MM.1S (cell line): ENCODE results near the gene SPACA5.

Experiments used
- DNase-seq: peaks from one replicate; pipeline ENCODE4 v3.0.0-alpha.2; 2015
- H2AFZ ChIP-seq: fragments of 300-600 bp; sonication (generic); 2 replicates; pipeline ENCODE4 v1.6.0; 2016; ENCODE audit warnings: antibody characterized with exemption, low read length
- H3F3A ChIP-seq: fragments of 300-600 bp; sonication (generic); 2 replicates; pipeline ENCODE4 v1.6.1; 2016; ENCODE audit warnings: mild to moderate bottlenecking, antibody characterized with exemption, low read length, moderate library complexity, mixed read lengths; ENCODE audit not compliant: insufficient read depth
- H3K27ac ChIP-seq: fragments of 300-600 bp; sonication (generic); 2 replicates; pipeline ENCODE4 v1.5.1; 2016; ENCODE audit warnings: mild to moderate bottlenecking, low read length
- H3K27me3 ChIP-seq: fragments of 300-600 bp; sonication (generic); replicated peaks from 2 replicates; pipeline ENCODE4 v1.6.0; 2016; ENCODE audit warnings: low read length; ENCODE audit not compliant: insufficient read depth
- H3K36me3 ChIP-seq: fragments of 300-600 bp; sonication (generic); replicated peaks from 2 replicates; pipeline ENCODE4 v1.6.1; 2016; ENCODE audit warnings: mild to moderate bottlenecking, low read length, mixed read lengths; ENCODE audit not compliant: insufficient read depth
- H3K4me1 ChIP-seq: fragments of 300-600 bp; sonication (generic); 2 replicates; pipeline ENCODE4 v1.6.1; 2016; ENCODE audit warnings: low read length, mixed read lengths
- H3K4me2 ChIP-seq: fragments of 300-600 bp; sonication (generic); 2 replicates; pipeline ENCODE4 v1.6.0; 2016; ENCODE audit warnings: low read depth, low read length
- H3K4me3 ChIP-seq: fragments of 300-600 bp; sonication (generic); 2 replicates; pipeline ENCODE4 v1.5.1; 2016; ENCODE audit warnings: low read length, mixed read lengths
- H3K79me2 ChIP-seq: fragments of 300-600 bp; sonication (generic); 2 replicates; pipeline ENCODE4 v1.6.1; 2016; ENCODE audit warnings: mixed run types, low read length, mixed read lengths
- H3K9ac ChIP-seq: fragments of 300-600 bp; sonication (generic); 2 replicates; pipeline ENCODE4 v1.6.1; 2016; ENCODE audit warnings: low read length, mixed read lengths
- H3K9me2 ChIP-seq: fragments of 300-600 bp; sonication (generic); replicated peaks from 2 replicates; pipeline ENCODE4 v1.6.1; 2016; ENCODE audit warnings: mild to moderate bottlenecking, low read length, mixed read lengths; ENCODE audit not compliant: insufficient read depth
- H3K9me3 ChIP-seq: fragments of 300-600 bp; sonication (generic); replicated peaks from 2 replicates; pipeline ENCODE4 v1.6.1; 2016; ENCODE audit warnings: mild to moderate bottlenecking, low read length, mixed read lengths; ENCODE audit not compliant: insufficient read depth
- H4K20me1 ChIP-seq: fragments of 300-600 bp; sonication (generic); 2 replicates; pipeline ENCODE4 v1.6.1; 2016; ENCODE audit warnings: mild to moderate bottlenecking, low read length, moderate library complexity, mixed read lengths; ENCODE audit not compliant: insufficient read depth
- EZH2 ChIP-seq: fragments of 300-600 bp; sonication (generic); optimal IDR thresholded peaks from 2 replicates; pipeline ENCODE3; 2017; ENCODE audit warnings: low read depth, mild to moderate bottlenecking, antibody characterized with exemption, low read length, mixed read lengths
- EZH2phosphoT487 ChIP-seq: fragments of 300-600 bp; sonication (generic); IDR thresholded peaks from 2 replicates; pipeline ENCODE4 v1.6.1; 2018; ENCODE audit warnings: antibody characterized with exemption, low read length
- TF ChIP-seq, protein P1 (sequence below): fragments of 300-600 bp; sonication (generic); IDR thresholded peaks from 2 replicates; pipeline ENCODE4 v1.5.1; 2016; ENCODE audit warnings: antibody characterized with exemption, low read length, mixed read lengths

SPACA5 gene

DNA sequence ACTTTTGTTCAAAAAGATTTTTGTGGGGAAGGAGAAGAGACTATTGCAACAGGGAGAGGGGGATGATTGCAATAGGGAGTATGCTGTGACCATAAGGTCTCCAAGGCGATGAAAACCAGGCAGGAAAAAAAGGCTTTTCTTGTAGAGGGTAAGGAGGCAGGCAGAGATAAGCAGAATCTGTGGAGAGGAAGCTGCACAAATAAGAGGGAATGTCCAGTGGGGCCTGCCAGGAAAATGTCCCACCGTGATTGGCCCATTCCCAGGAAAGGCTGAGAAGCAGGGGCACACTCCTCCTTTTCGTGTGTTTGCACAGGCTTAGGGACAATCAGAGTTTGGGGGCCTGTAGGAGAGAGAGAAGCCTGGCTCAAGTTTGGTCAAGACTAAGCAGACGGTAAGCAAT is 29.1 kb downstream of the SPACA5 start:
- H3K9ac ChIP-seq = no peak overlapping the region
- TF ChIP-seq, protein P1, sequence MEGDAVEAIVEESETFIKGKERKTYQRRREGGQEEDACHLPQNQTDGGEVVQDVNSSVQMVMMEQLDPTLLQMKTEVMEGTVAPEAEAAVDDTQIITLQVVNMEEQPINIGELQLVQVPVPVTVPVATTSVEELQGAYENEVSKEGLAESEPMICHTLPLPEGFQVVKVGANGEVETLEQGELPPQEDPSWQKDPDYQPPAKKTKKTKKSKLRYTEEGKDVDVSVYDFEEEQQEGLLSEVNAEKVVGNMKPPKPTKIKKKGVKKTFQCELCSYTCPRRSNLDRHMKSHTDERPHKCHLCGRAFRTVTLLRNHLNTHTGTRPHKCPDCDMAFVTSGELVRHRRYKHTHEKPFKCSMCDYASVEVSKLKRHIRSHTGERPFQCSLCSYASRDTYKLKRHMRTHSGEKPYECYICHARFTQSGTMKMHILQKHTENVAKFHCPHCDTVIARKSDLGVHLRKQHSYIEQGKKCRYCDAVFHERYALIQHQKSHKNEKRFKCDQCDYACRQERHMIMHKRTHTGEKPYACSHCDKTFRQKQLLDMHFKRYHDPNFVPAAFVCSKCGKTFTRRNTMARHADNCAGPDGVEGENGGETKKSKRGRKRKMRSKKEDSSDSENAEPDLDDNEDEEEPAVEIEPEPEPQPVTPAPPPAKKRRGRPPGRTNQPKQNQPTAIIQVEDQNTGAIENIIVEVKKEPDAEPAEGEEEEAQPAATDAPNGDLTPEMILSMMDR = no peak
- TF ChIP-seq EZH2 (no peak), EZH2phosphoT487 (no peak)
- no peaks in the 10 kb centered on the region for H3K79me2 ChIP-seq
- no peak overlapping the region for H3K4me2 ChIP-seq
- no peaks in the 10 kb centered on the region for H3K36me3 ChIP-seq
- no peaks in the 10 kb centered on the region for H4K20me1 ChIP-seq
- H3K9me2 ChIP-seq = no peaks in the 10 kb centered on the region
- no peak for DNase-seq
- H2AFZ ChIP-seq = no peak overlapping the region
- H3K4me1 ChIP-seq = no peaks in the 10 kb centered on the region
- H3K9me3 ChIP-seq = no peaks in the 10 kb centered on the region
- H3F3A ChIP-seq = no peaks in the 10 kb centered on the region
- H3K27ac ChIP-seq = no peak overlapping the region
- H3K27me3 ChIP-seq = no peaks in the 10 kb centered on the region
- no peak overlapping the region for H3K4me3 ChIP-seq

DNA sequence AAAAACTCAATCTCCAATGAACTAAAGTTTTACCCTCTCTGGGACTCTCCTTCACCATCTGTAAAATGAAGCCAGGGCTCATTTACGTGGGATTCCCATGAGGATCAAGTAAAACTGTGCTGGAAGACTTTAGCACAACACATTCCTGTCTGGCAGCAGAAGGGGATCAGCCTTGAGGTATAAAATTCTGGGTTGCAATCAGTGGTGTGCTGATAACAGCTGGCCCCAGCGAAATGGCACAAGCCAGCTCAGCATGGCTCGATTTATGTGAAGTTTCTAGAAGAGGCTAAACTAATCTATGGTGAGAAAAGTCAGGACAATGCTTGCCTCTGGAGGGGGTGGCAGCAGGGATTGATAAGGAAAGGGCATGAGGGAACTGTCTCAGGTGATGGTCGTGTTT is 36.3 kb downstream of the SPACA5 start:
- Histone ChIP-seq H2AFZ (no peak overlapping the region), H3K9me2 (no peaks in the 10 kb centered on the region), H3K4me3 (no peak overlapping the region), H3K9ac (no peak overlapping the region), H3K4me1 (no peaks in the 10 kb centered on the region), H4K20me1 (no peaks in the 10 kb centered on the region), H3F3A (no peaks in the 10 kb centered on the region), H3K36me3 (no peaks in the 10 kb centered on the region), H3K9me3 (no peaks in the 10 kb centered on the region), H3K4me2 (no peak overlapping the region), H3K27me3 (no peaks in the 10 kb centered on the region), H3K27ac (no peak overlapping the region), H3K79me2 (no peaks in the 10 kb centered on the region)
- TF ChIP-seq EZH2 (no peak), EZH2phosphoT487 (no peak)
- TF ChIP-seq, protein P1 = no peak
- no peak for DNase-seq

DNA sequence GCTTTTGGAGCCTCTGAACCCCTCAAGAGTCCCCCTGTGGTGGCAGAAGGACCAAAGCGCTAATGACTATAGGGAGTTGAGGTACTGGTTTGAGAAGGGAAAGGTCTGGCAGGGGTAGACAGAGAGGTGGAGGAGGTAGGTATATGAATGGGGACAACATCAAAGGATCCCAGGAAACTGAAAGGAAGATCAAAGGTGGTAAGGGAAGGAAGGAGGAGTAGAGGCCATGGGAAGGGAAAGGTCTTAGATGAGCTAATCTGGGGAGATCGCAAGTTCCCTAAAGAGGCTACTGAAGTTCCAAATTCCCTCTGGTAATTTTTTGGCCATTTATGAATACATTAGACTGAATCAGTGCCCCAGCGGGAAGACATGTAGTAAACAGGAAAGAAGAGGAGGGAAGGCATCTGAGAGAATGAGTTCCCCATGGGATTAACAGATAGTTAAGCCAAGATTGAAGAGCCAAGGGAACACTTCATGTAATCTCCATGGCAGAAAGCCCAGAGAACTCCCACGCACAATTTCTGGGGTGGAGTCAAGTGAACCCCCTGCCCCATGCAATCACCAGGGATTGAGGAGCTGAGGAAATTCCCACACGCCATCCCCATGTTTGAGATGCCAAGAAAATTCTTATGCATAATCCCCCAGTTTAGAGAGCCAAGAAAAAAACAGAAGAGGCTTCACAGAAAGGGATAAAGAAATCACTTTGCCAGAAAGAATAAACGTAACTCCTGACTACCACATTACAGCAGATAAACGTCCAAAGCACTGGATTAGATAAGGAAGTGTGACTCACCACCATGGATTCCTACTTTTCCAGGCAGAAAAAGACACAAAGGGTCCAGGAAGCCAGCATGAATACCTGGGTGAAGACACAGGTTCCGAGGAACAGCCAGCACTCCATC is 38.9 kb downstream of the SPACA5 start:
- no peak overlapping the region for H3K27ac ChIP-seq

More for the DNA sequence above, 38.9 kb downstream of the SPACA5 start:
- no peaks in the 10 kb centered on the region for H3K79me2 ChIP-seq
- H3K4me2 ChIP-seq = no peak overlapping the region
- DNase-seq = no peak
- H3K36me3 ChIP-seq = no peaks in the 10 kb centered on the region
- H3K4me3 ChIP-seq = no peak overlapping the region
- H3K9me2 ChIP-seq = no peaks in the 10 kb centered on the region
- no peaks in the 10 kb centered on the region for H3K4me1 ChIP-seq
- TF ChIP-seq, protein P1 = no peak
- TF ChIP-seq EZH2phosphoT487 (no peak), EZH2 (no peak)
- no peaks in the 10 kb centered on the region for H4K20me1 ChIP-seq
- no peak overlapping the region for H3K9ac ChIP-seq
- no peak overlapping the region for H2AFZ ChIP-seq
- no peaks in the 10 kb centered on the region for H3K27me3 ChIP-seq
- no peaks in the 10 kb centered on the region for H3K9me3 ChIP-seq
- H3F3A ChIP-seq = no peaks in the 10 kb centered on the region
